Sciatic nerve (tissue), 2 donors: Measurements from ENCODE around the gene SPTBN5. TPM values are rescaled to one million over a fixed set of nuclear protein-coding genes. Genes with fewer than 3 reads are reported as not detected.
A peak's percentile ranks its signal among the peaks of the same experiment; 100 is the strongest.

Experiments
- ATAC-seq: fragments of 200-7000 bp; cut with Tn5 transposase; one replicate; pipeline ENCODE4 v1.9.1; 2020; ENCODE audit warnings: mild to moderate bottlenecking, moderate library complexity
- DNase-seq: peaks from one replicate; pipeline ENCODE4 v3.0.0-alpha.2; 2020; ENCODE audit warnings: low spot score
- intact Hi-C: fragments of 100-400 bp; cut with DNase I; formaldehyde crosslinking; loops from one replicate; pipeline ENCODE4 v1.14.2; 2022
- total RNA-seq: library from RNA; stranded (reverse); fragmentation: NEBNext Ultra II Directional; extraction: Animal tissue kit (Norgen Biotek cat#: 25700); gene quantifications from one replicate; pipeline ENCODE4 v1.2.1, GENCODE V29; 2021
- donor health status: DM: no; HTN: no; CAD: no.
- donor health status: DM: no; HTN: no; CAD: no.

Gene SPTBN5
- total RNA-seq, 1 donor from 2014 or later = 35.0 TPM

DNA sequence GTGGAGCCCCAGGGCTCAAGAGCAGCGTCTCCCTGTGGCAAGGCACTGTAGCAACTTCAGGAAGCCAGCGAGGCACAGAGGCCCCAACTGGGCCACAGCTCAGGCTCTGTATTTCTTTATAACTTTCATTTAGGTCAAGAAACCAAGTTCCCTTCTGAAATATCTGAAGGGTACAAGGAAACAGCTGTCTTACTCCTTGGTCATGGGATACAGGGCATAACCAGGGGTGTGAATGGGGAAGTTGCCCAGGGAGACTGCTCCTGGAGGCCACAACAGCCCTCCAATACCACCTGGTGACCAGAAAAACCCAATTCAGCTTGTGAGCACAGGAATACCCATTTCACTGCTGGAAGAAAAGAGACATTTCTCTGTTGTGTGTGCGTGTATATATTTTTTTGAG lies 13.3 kb upstream of the SPTBN5 start:
- no peak for DNase-seq
- intact Hi-C loops = no loop called here
- ATAC-seq = no peak

DNA sequence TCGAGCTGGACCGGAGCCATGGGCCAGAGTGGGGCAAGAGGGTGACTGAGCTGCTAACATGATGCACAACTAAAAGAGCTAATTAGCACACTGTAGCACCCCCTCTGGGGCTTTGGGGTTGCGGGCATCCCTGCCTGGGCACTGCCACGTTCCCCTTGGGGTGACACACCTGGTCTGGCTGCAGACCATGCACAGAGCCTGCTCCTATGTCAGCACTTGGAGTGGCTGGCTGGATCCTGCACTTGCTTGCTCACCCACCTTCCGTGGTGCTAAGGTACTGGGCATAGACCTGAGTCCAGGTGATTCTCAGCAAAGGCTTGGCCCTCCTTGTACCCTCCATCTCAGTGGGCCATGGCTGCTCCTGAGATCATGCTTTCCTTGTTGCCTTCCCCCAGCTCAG lies 12.8 kb upstream of the SPTBN5 start:
- intact Hi-C loops = no loop called here
- ATAC-seq (no peak), DNase-seq (no peak)

DNA sequence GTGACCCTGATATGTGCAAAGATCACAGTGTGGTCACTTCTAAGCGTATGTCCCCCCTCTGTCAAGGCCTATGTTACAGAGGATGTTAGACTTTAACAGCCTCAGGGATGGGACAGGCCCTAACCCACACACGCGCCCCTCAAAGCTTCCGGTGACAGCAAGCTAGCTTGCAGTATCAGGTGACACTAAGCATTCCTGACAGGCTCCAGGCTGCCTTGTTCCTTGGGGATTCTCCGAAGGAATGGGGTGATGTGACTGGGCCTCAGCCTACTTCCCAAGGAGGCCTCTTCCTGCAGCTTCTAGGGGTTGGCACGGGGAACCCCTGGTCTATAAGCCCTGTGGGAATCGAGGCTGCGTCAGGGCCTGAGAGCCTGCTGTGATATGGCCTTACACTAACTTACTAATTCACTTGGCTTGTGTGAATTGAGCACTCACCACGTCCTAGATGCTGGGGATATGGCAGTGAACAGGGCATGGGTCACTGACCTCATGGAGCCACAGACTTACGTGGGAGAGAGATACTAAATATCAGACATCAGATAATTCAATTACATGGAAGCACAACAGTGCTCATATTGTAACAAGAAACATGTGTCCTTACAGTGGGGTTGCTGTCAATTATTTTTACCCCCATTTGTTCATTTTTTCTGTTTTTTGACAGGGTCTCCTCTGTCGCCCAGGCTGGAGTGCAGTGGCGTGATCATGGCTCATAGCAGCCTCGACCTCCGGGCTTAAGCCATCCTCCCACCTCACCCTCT lies 11.4 kb upstream of the SPTBN5 start:
- DNase-seq (no peak), ATAC-seq (peak; percentile 19)
- intact Hi-C loops = no loop called here

DNA sequence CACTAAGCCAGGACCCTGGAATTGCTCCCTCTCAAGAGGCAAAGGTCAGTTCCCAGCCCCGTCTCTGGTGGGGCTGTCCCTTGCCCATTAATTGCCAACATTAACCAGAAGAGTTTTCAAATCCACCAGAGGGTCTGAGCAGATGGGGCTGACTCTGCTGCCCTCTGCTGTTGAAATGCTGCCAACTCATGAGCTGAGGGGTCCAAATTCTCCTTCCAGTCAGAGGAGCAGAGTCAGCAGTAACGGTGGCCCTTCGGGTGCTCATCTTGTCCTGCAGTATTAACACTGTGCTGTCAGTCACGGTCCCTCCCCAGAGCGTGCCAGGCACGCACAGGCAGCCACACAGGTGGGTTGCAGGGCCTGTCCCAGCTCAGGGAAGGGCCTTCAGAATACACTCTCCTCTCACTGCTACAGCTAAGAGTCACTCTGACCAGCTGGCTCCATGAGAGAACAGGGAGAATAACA lies 10.7 kb upstream of the SPTBN5 start:
- intact Hi-C loops = no loop called here
- ATAC-seq (peak; percentile 78), DNase-seq (no peak)

DNA sequence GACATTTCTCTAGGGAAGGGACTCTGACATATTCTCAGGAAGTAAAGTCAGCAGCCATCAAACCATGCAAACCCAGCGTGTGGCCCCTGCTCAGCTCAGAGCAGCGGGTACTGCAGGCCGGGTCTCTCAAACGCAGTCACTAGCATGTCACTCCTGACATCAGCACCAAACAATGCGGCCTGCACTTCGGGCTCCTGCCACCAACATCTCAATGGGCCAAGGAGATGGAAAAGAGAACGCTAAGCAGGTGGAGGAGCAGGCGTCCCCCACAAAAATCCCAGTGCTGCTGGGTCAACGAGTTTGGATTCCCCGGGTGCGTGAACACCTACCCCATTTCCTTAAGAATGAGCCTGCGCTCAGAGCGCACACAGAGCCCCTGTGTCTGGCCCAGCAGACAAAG lies 9.9 kb upstream of the SPTBN5 start:
- ATAC-seq = no peak
- DNase-seq = no peak
- intact Hi-C loops = no loop called here

DNA sequence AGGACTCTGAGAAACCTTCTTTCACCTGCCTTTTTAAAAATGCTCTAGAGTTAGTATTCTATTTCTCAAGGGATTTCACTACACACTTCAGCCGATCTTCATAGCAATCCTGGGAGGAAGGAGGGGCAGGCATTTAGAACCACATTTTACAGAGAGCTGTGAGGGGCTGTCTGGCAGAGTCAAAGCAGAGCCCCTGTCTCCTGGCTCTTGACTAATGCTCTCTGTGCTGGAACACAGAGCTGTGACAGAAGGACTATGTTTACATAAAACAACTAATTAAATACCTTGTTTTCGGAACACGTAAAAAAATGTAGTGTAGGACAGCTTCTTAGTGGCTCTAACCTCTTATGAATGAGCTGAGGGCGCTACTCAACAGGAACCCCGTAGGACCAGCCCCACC lies 7.6 kb upstream of the SPTBN5 start:
- intact Hi-C loops = no loop called here
- DNase-seq (no peak), ATAC-seq (no peak)

DNA sequence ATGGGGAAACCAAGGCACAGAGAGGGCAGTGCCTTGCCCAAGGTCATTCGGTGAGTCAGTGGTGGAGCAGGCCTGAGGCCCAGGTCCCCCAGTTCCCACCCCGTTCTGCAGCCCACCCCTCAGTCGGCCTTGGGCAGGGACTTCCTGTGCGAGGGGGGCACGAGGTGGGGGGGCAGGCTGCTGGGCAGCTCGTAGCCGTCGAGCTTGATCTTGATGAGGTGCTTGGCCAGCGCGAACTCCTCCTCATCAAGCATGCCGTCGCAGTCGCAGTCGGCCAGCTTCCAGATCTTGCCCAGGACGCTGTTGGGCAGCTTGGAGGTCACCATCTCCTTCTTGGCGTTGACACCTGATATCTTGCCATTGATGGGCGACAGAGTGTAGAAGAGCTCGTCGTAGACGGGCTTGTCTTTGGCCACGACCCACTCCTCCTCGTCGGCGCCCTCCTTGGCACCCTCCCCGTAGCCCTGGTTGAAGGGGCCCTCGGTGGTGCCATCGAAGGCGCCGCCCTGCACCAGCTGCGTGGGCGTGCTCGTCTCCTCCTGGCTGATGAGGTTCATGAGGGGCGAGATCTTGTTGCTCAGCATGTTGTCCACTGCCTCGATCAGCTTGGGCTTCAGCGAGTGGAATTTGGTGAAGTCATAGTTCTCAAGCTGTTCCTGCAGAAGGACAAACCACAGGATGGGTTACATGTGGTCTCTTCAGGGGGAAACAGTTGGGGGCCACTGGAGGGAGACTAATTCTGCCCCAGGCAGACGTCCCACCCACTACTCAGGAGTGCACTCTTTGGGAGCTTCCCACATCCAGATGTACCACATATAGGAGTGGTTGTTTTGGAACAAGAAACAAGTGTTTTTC lies 6.9 kb upstream of the SPTBN5 start:
- intact Hi-C loops = no loop called here
- DNase-seq (no peak), ATAC-seq (no peak)

DNA sequence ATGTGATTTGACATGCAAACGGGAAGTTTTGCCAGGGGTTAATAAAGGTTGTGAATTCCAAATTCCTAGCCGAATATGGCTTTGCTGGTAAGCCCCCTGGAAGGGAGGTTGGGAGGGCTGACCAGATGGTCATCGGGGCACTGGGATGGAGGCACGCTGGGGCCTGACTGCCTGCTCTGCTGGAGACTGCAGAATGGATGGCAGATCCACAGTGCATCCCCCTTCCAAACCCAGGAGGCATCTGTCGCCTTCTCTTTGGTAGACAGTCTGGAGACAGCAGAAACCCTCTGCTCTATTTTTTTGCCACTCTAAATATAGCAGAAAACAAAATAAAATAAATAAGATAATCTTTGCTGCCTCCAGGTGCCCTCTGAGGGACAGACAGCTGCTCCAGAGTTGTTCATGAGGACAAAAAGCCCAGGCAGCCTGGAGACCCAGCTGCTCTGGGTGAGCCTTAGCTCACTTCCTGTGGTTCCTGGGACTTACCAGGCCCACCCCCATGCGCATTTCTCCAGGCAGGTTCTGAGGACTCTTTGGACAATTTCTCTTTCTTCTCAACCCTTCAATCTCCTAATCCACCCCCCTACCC lies 6.1 kb upstream of the SPTBN5 start:
- ATAC-seq = no peak

DNA sequence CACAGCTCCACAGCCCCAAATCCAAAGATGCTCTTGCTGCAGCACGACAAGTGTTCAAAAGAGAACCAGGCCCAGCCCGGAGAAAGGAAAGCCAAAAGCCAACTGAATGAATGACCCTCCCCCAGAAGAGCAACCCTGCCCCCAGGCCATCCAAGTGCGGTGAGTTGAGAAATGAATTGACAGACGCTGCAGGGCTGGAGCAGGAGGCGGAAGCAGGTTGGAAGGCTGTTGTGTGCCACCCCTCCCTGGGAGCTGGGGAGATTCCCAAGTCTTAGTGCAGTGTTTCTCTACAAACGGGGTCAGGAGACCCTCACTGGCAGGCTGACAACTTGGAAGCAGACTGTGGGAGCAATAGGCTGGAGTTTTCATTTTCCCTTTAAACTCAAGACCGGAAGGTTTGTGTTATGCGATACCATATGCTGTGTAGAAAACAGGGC lies 3.5 kb upstream of the SPTBN5 start:
- ATAC-seq = no peak
- DNase-seq = no peak
- intact Hi-C loops = no loop called here

More for the DNA sequence above, 6.1 kb upstream of the SPTBN5 start:
- DNase-seq = no peak
- intact Hi-C loops = no loop called here

DNA sequence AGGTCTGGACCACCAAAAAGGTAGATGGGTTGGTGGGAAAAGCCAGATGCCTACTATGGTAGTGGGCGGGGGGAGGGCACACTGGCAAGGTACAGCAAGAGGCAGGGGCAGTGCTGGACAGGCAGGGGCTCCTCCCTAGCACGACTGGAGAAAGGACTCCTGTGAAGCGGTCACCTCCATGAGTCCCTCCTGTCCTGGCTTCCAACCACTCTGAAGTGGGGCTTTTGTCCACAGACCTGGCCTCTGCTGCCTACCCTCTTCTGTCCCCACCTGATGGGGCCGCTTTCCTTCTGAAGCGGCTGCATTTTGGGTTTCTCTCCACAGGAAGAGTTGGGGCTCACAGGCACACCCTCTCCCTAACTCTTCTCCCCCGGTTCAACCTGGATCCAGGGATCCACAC lies 2.7 kb upstream of the SPTBN5 start:
- ATAC-seq = no peak
- intact Hi-C loops = no loop called here
- no peak for DNase-seq

DNA sequence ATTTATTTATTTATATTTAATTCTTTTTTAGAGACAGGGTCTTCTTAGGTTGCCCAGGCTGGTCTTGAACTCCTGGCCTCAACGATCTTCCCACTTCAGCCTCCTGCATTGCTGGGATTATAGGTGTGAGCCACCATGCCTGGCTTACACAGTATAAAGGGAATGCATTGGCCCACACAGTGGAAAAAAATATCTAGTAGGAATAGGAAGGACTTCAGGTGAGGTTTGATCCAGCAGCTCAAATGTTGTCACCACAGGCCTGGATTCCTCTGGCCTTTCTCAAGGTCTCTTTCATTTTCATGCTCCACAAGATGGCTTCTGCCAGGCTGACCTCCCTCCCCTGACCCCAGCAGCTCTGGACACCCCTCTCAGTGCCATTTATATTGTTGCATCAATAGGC lies 2.1 kb upstream of the SPTBN5 start:
- ATAC-seq (no peak), DNase-seq (no peak)
- intact Hi-C loops = no loop called here

DNA sequence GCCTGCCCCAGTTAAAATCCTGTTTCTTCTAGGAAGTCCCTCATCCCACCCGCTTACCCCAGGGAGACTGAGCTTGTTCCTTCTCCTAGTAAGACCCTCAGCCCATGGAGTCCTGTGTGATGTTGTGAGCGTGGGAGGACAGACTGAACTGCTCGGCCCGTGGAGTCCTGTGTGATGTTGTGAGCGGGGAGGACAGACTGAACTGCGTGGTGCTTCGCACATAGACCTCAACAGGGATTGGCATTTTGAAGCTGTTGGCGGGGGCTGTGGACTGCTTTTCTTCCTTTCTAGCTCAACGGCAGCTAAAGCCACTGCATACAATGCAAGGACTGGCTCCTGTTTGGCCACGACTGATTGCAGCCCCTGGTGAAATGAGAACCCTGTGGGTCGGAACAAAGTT lies 1.6 kb upstream of the SPTBN5 start:
- intact Hi-C loops = no loop called here
- DNase-seq (no peak), ATAC-seq (no peak)

DNA sequence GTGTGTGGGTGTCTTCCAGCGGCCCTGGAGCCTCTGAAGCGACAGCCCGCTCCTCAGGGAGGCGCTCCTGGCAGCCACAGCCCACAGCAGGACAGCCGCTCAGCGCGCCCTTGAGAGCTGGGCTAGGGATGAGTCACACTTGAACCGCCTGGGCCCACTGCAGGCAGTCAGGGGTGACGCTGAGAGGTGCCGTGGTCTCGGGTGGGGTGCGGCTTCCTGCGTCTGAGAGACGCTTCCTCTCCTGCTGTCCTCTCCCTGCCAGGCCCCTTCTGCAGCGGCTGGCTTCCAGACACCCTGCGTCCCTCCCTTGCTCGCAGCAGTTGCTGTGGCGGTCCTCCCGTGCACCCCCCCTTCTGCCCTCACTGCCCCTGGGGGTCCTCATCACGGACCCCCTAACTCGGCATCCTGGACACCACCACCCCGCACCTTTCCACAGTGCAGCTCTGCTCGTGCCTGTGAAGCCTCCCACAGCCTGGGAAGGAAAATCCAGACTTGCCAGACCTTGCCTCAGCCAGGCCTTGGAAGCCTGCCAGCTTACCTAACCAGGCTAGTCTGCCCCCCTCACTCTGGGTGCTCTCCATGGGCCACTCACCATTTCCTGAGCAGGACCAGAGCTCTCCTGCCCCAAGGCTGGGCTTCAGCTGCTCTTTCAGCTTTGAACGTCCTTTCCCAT lies 1.1 kb upstream of the SPTBN5 start:
- ATAC-seq (peak; percentile 74), DNase-seq (no peak)
- intact Hi-C loops = no loop called here

DNA sequence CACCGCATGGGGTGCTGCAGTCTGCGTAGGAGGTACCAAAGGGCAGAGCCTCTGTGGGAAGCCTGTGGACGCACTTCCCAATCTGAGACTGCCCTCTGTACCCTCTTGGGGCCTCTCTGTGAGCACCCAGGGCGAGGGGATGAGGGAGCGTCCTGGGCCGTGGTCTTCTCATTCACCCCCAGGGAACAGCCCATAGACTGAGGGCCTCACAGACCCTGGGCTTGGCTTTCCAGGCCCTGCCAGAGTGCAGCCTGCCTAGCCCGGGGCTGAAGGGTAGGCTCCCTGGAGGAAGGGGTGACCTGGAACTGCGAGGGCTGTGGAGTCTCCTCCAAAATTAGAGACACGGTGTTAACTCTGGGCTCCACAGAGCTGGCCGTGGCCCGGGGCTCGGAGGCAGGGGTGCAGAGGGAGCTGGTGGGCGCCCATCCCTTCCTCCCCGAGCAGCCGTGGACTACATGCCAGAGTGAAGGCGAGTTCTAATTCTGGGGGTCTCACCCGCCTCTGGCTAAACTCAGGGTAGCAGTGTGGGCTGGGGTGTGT lies 468 bp upstream of the SPTBN5 start:
- DNase-seq = no peak
- peak; percentile 43 for ATAC-seq
- intact Hi-C loops = no loop called here

DNA sequence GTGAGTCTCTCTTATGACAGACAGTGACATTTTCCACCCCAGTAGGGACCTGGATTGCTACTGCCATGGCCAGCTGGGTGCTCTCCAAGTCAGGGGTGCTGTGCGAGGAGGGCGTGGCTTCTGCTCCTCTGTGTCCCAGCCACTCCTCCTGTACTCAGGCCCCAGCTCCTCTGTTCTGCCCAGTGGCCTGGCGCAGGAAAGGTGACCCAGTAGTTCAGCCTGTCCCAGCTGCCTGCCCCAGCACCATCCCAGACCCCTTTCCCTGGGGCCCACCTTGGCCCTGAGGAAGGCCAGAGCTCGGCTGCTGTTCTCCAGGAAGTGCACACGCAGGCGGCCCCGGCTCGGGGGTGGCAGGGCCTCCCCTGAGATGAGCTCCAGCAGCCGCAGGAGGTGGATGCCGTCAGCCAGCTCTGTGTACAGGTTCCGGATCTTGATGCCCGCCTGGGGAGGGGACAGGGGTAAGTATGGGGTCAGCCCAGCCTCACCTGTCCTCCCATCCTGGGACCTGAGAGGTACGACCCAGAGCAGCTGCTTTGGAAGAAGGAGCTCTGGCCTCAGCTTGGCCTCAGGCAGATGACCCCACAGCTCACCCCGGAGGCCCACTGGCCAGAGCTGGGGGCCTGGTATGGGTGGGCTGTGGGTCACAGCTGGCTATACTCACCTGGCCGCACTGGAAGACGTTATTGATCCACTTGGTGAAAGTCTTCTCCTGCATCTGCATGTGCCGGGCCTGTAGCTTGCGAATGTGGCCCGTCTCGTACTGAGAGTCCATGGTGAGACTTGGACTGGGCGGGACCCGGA lies 1.0 kb downstream of the SPTBN5 start:
- intact Hi-C loops = no loop called here

DNA sequence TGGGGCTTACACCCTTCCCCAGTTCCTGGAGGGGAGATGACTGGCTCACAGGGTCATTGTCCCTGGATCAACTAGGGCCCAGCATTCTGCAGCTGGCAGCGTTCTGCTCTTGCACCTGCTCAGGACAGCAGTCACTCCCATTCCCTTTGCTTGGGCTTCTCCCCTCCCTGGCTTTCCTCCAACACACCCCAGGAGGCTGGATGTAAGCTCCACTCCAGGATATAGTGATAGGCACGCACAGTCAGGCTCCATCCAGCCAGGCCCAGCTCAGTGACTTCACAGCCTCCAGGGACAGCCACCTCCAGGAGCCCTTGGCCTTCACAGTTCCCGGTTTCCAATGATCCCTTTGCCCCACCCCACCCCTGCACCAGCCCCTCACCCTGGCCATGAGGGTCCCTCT lies 1.9 kb downstream of the SPTBN5 start:
- DNase-seq (no peak), ATAC-seq (no peak)
- intact Hi-C loops = no loop called here

More for the DNA sequence above, 1.0 kb downstream of the SPTBN5 start:
- ATAC-seq (peak; percentile 18), DNase-seq (no peak)

DNA sequence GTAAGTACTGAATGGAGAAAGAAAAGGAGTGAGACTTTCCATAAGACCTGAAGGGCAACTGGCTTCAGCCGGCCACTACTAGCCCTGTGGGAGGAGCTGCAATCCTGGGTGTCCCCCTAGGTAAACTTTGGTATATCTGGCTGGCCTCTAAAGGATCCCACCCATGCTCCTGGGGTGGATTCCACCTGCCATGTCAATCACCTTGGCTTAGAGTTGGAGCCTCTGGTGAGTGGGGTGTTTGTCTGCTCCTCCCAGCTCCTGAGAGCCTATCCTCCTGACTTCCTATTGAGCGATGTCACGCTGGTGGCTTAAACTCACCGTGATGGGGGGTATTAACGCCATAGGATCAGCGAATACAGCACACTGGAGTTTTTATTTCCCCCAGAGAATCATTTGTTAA lies 2.6 kb downstream of the SPTBN5 start:
- intact Hi-C loops = no loop called here
- ATAC-seq = no peak
- DNase-seq = no peak

DNA sequence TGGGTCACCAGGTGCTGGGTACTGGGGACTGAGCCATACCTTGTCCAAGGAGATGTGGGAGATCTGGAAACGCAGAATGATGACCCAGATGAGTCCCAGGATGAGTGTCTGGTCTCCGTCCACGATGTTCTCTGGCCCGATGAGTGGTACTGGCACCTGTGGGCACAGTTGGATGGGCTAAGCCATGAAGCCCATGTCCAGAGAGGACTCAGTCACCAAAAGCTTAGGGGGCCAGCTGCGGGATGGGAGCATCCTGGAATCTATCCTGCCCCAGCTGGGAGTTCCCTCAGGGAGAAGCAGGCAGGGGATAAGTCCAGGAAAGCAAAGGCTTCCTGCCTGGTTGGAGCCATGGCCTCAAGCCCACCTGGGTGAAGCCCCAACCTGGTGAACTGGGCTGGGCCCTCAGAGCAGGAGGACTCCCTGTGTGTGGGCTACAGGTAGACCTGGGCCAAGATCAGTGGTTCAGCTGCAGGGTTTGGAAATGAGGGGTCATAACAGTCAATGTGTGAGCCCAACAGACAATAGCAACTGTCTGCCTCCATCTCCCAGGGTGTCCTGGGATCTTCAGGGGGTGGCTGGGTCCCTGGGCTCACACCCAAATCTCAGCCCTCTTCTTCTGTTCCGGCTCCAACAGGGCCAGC lies 3.7 kb downstream of the SPTBN5 start:
- intact Hi-C loops = no loop called here
- ATAC-seq (no peak), DNase-seq (no peak)
